Neural cell (in vitro differentiated cells): Measurements from ENCODE around the gene VIT.

ENCODE experiments used
- EP300 ChIP-seq: fragments of 450-650 bp; conservative IDR thresholded peaks from 2 replicates; pipeline ENCODE4 v1.6.1; 2014; ENCODE audit warnings: antibody characterized with exemption, mild to moderate bottlenecking, moderate library complexity; ENCODE audit not compliant: poor library complexity, severe bottlenecking
- EZH2 ChIP-seq: fragments of 200-600, 300-800 bp; shearing (Covaris generic), sonication (generic); IDR thresholded peaks from 2 replicates; pipeline ENCODE4 v1.6.1; 2014; ENCODE audit warnings: antibody characterized with exemption, low read length, borderline replicate concordance, mild to moderate bottlenecking; ENCODE audit not compliant: insufficient read depth, poor library complexity, severe bottlenecking
- POLR2AphosphoS5 ChIP-seq: IDR thresholded peaks from 2 replicates; pipeline ENCODE4 v1.6.1; 2012
- TAF1 ChIP-seq: IDR thresholded peaks from 2 replicates; pipeline ENCODE4 v1.6.1; 2012; ENCODE audit warnings: low read depth
- TF ChIP-seq, protein P1 (sequence below): fragments of 450-650 bp; IDR thresholded peaks from 2 replicates; pipeline ENCODE4 v1.5.1; 2014; ENCODE audit warnings: antibody characterized with exemption, mild to moderate bottlenecking, moderate library complexity; ENCODE audit not compliant: poor library complexity, severe bottlenecking

DNA sequence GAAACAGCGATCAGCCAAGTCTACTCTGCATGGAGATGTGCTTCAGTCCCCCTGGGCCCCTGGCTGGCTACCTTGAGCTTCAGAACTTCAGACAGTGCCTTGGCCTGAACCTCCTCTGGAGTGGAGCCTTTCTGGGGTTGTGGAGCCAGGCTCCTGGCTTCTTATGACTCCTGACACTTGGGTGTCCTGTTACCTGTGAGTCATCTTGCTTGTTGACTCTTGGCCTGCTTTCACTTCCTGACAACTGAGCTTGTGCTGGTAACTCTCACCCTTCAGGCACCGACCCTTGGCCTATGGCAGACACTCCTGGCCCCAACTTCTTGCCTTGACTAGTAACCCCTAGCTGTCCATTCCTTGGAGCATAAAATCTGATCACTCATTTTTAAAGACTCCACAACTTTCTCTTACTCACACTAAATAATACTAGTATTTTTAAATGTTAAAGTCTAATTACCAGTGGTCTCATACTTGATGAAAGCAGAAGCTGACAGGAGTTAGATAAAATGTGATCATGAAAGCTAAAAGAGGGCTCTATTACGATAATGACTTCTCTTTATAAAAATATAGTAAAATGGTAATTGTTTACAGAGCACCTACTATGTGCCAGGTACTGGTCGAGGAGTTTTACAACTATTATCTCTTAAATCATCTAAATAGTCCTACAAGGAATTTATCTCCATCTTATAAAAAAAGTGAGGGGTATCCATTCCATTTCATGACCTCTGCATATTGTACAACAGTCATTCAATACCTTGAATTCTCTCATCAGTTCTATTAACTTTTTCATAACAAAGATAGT lies 46.3 kb upstream of the VIT start:
- TF ChIP-seq, protein P1, sequence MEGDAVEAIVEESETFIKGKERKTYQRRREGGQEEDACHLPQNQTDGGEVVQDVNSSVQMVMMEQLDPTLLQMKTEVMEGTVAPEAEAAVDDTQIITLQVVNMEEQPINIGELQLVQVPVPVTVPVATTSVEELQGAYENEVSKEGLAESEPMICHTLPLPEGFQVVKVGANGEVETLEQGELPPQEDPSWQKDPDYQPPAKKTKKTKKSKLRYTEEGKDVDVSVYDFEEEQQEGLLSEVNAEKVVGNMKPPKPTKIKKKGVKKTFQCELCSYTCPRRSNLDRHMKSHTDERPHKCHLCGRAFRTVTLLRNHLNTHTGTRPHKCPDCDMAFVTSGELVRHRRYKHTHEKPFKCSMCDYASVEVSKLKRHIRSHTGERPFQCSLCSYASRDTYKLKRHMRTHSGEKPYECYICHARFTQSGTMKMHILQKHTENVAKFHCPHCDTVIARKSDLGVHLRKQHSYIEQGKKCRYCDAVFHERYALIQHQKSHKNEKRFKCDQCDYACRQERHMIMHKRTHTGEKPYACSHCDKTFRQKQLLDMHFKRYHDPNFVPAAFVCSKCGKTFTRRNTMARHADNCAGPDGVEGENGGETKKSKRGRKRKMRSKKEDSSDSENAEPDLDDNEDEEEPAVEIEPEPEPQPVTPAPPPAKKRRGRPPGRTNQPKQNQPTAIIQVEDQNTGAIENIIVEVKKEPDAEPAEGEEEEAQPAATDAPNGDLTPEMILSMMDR, result no peak
- TF ChIP-seq EP300 (no peak), POLR2AphosphoS5 (no peak), TAF1 (no peak), EZH2 (no peak)
